Adipocyte (in vitro differentiated cells): ENCODE measurements around the gene PMFBP1.

Experiments
- DNase-seq: peaks from one replicate; pipeline ENCODE4 v3.0.0-alpha.2; 2015; ENCODE audit warnings: low read depth
- H3K27me3 ChIP-seq: replicated peaks from 2 replicates; pipeline ENCODE4 v1.7.0; 2013; ENCODE audit warnings: mild to moderate bottlenecking, low read length, moderate library complexity; ENCODE audit not compliant: control insufficient read depth, insufficient read depth
- H3K36me3 ChIP-seq: 2 replicates; pipeline ENCODE4 v1.7.0; 2013; ENCODE audit warnings: low read length, mild to moderate bottlenecking, moderate library complexity; ENCODE audit not compliant: control insufficient read depth, insufficient read depth, severe bottlenecking
- H3K4me1 ChIP-seq: 2 replicates; pipeline ENCODE4 v1.7.0; 2013; ENCODE audit warnings: mild to moderate bottlenecking, low read length, moderate library complexity; ENCODE audit not compliant: control insufficient read depth, insufficient read depth
- H3K4me3 ChIP-seq: 2 replicates; pipeline ENCODE4 v1.7.0; 2013; ENCODE audit warnings: mild to moderate bottlenecking, low read length, moderate library complexity
- H3K9ac ChIP-seq: 2 replicates; pipeline ENCODE4 v1.7.0; 2013; ENCODE audit warnings: mild to moderate bottlenecking, low read length, moderate library complexity
- H3K9me3 ChIP-seq: 2 replicates; pipeline ENCODE4 v1.7.0; 2013; ENCODE audit warnings: mild to moderate bottlenecking, low read length, moderate library complexity; ENCODE audit not compliant: control insufficient read depth

PMFBP1 gene

GRCh38 chr16:72159801-72160200 lies 12.2 kb downstream of the PMFBP1 start:
- H3K9me3 ChIP-seq: no peaks in the 10 kb centered on the region
- peaks cover 12% of the 10 kb centered on the region for H3K4me1 ChIP-seq
- peaks cover 6% of the 10 kb centered on the region for H3K27me3 ChIP-seq
- H3K4me3 ChIP-seq: no peak overlapping the region
- DNase-seq: no peak
- no peak overlapping the region for H3K9ac ChIP-seq
- no peaks in the 10 kb centered on the region for H3K36me3 ChIP-seq

- Histone ChIP-seq H3K9me3 (no peaks in the 10 kb centered on the region), H3K9ac (no peak overlapping the region), H3K27me3 (peaks cover 6% of the 10 kb centered on the region), H3K4me1 (peaks cover 9% of the 10 kb centered on the region), H3K36me3 (no peaks in the 10 kb centered on the region), H3K4me3 (no peak overlapping the region)
- no peak for DNase-seq
These were observed 12.6 kb downstream of the PMFBP1 start for GRCh38 chr16:72159386-72159785.

GRCh38 chr16:72149676-72150464 lies 22.1 kb downstream of the PMFBP1 start:
- no peaks in the 10 kb centered on the region for H3K27me3 ChIP-seq
- H3K4me3 ChIP-seq: no peak overlapping the region
- peaks cover 3% of the 10 kb centered on the region for H3K9me3 ChIP-seq
- H3K9ac ChIP-seq: no peak overlapping the region
- H3K36me3 ChIP-seq: no peaks in the 10 kb centered on the region
- H3K4me1 ChIP-seq: no peaks in the 10 kb centered on the region
- no peak for DNase-seq

GRCh38 chr16:72142476-72142875 lies 29.5 kb downstream of the PMFBP1 start:
- Histone ChIP-seq H3K9me3 (no peaks in the 10 kb centered on the region), H3K4me1 (no peaks in the 10 kb centered on the region), H3K36me3 (no peaks in the 10 kb centered on the region), H3K4me3 (no peak overlapping the region), H3K9ac (no peak overlapping the region), H3K27me3 (no peaks in the 10 kb centered on the region)
- DNase-seq: peak; percentile 21

GRCh38 chr16:72139908-72140307 lies 32.0 kb downstream of the PMFBP1 start:
- H3K4me1 ChIP-seq: no peaks in the 10 kb centered on the region
- no peaks in the 10 kb centered on the region for H3K36me3 ChIP-seq
- H3K4me3 ChIP-seq: no peak overlapping the region
- H3K9me3 ChIP-seq: no peaks in the 10 kb centered on the region
- no peak overlapping the region for H3K9ac ChIP-seq
- DNase-seq: no peak
- no peaks in the 10 kb centered on the region for H3K27me3 ChIP-seq

GRCh38 chr16:72138064-72138572 lies 33.8 kb downstream of the PMFBP1 start:
- no peaks in the 10 kb centered on the region for H3K9me3 ChIP-seq
- no peaks in the 10 kb centered on the region for H3K36me3 ChIP-seq
- no peaks in the 10 kb centered on the region for H3K4me1 ChIP-seq
- DNase-seq: no peak
- no peaks in the 10 kb centered on the region for H3K27me3 ChIP-seq
- no peak overlapping the region for H3K9ac ChIP-seq
- no peak overlapping the region for H3K4me3 ChIP-seq

- H3K4me3 ChIP-seq: no peak overlapping the region
- H3K36me3 ChIP-seq: no peaks in the 10 kb centered on the region
These were observed 34.4 kb downstream of the PMFBP1 start for GRCh38 chr16:72137380-72138063.

GRCh38 chr16:72134507-72134906 lies 37.4 kb downstream of the PMFBP1 start:
- Histone ChIP-seq H3K36me3 (no peaks in the 10 kb centered on the region), H3K9ac (no peak overlapping the region), H3K9me3 (no peaks in the 10 kb centered on the region), H3K4me3 (no peak overlapping the region), H3K4me1 (no peaks in the 10 kb centered on the region), H3K27me3 (no peaks in the 10 kb centered on the region)
- no peak for DNase-seq

More at GRCh38 chr16:72137380-72138063, 34.4 kb downstream of the PMFBP1 start:
- Histone ChIP-seq H3K9ac (no peak overlapping the region), H3K9me3 (no peaks in the 10 kb centered on the region), H3K4me1 (no peaks in the 10 kb centered on the region), H3K27me3 (no peaks in the 10 kb centered on the region)
- DNase-seq: no peak

GRCh38 chr16:72132726-72133125 lies 39.2 kb downstream of the PMFBP1 start:
- Histone ChIP-seq H3K27me3 (no peaks in the 10 kb centered on the region), H3K9me3 (no peaks in the 10 kb centered on the region), H3K4me1 (no peaks in the 10 kb centered on the region), H3K4me3 (no peak overlapping the region), H3K9ac (no peak overlapping the region), H3K36me3 (no peaks in the 10 kb centered on the region)
- DNase-seq: no peak

- no peak overlapping the region for H3K9ac ChIP-seq
- H3K9me3 ChIP-seq: no peaks in the 10 kb centered on the region
- no peak for DNase-seq
- H3K27me3 ChIP-seq: no peaks in the 10 kb centered on the region
- H3K4me3 ChIP-seq: no peak overlapping the region
- H3K36me3 ChIP-seq: no peaks in the 10 kb centered on the region
- no peaks in the 10 kb centered on the region for H3K4me1 ChIP-seq
These were observed 40.9 kb downstream of the PMFBP1 start for GRCh38 chr16:72131036-72131435.

- Histone ChIP-seq H3K9ac (no peak overlapping the region), H3K27me3 (no peaks in the 10 kb centered on the region), H3K4me3 (no peak overlapping the region), H3K9me3 (no peaks in the 10 kb centered on the region), H3K4me1 (peaks cover 3% of the 10 kb centered on the region), H3K36me3 (no peaks in the 10 kb centered on the region)
- DNase-seq: no peak
These were observed 41.8 kb downstream of the PMFBP1 start for GRCh38 chr16:72129976-72130656.
